Measurements from ENCODE around the gene GNA12. TPM values are rescaled to one million over a fixed set of nuclear protein-coding genes. Genes with fewer than 3 reads are reported as not detected.

Gene GNA12
- total and polyA plus RNA-seq, 10 of the 15 experiments (the other 5 are each of a cell fraction or from before 2014, with no cell fraction given) = 1.9 to 51.8 (median 12.6) TPM

- H3K36me3 ChIP-seq (ENCODE audit: control insufficient read depth in 2 of 2, insufficient read depth in 2 of 2, low read length in 1 of 2) = peaks cover 4 to 5% of the 10 kb centered on the region in 2 experiments; a peak in 3 of 4 replicates
- no peak for ATAC-seq
- peaks cover 23% of the 10 kb centered on the region for H3K4me1 ChIP-seq (ENCODE audit: control insufficient read depth, insufficient read depth, low read length)
- H3K27me3 ChIP-seq (replicated peaks in 1 of 2; ENCODE audit: control insufficient read depth in 2 of 2, insufficient read depth in 2 of 2, low read length in 1 of 2) = no peaks in the 10 kb centered on the region
- FAIRE-seq = no peak
- ChIA-PET RAD21 (ENCODE audit: unreplicated experiment) (no interaction called here), SMC1A (ENCODE audit: uncharacterized antibody, unreplicated experiment) (interaction anchor here (1.2 to 1.6 kb wide), 2 partner anchors 13 to 33 kb away, joined by 4 to 5 read pairs; no protein-coding TSS in a partner anchor), POLR2A (interaction anchor here (1.0 to 2.5 kb wide), 2 partner anchors 10 to 13 kb away, joined by 3 to 8 read pairs; no protein-coding TSS in a partner anchor), CTCF (interaction anchor here (0.6 kb wide), 1 partner anchor 10 kb away, joined by 3 read pairs; no protein-coding TSS in a partner anchor)
- no peaks in the 10 kb centered on the region for H3K9me3 ChIP-seq (replicated peaks; ENCODE audit: control insufficient read depth, insufficient read depth, low read length)
- H3K27ac ChIP-seq (ENCODE audit: control insufficient read depth, insufficient read depth) = no peak overlapping the region
- H3K79me2 ChIP-seq (ENCODE audit: control insufficient read depth, insufficient read depth, low read length) = peaks cover 5% of the 10 kb centered on the region
- DNase-seq (ENCODE audit: low read depth, low spot score) = no peak
- TF ChIP-seq, protein P1, sequence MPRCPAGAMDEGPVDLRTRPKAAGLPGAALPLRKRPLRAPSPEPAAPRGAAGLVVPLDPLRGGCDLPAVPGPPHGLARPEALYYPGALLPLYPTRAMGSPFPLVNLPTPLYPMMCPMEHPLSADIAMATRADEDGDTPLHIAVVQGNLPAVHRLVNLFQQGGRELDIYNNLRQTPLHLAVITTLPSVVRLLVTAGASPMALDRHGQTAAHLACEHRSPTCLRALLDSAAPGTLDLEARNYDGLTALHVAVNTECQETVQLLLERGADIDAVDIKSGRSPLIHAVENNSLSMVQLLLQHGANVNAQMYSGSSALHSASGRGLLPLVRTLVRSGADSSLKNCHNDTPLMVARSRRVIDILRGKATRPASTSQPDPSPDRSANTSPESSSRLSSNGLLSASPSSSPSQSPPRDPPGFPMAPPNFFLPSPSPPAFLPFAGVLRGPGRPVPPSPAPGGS (IDR thresholded peaks at IDR 0.05; ENCODE audit: borderline replicate concordance, insufficient read depth, low read depth, low read length, poor library complexity, severe bottlenecking) = peak; percentile 28
- TF ChIP-seq CREM (IDR thresholded peaks at IDR 0.05; ENCODE audit: low read depth) = no peak
- intact Hi-C loops (cut with micrococcal nuclease; ENCODE audit: unreplicated experiment) (no loop called here), in situ Hi-C loops (cut with MboI) (no loop called here)
- H3K4me3 ChIP-seq = no peak overlapping the region
- WGBS (ENCODE audit: insufficient coverage, insufficient replicate concordance, low lambda C conversion rate, missing lambda C conversion rate) = 98% methylated on average over 17 of the region's 17 CpGs
- 0 out of 2 replicates have a peak, but pooled peaks cover 3% of the 10 kb centered on the region for H4K20me1 ChIP-seq (ENCODE audit: control insufficient read depth, insufficient read depth)
- no peak overlapping the region for H2AFZ ChIP-seq (ENCODE audit: control insufficient read depth, low read depth, low read length)
- no peak overlapping the region for H3K4me2 ChIP-seq (ENCODE audit: control insufficient read depth, insufficient read depth)
- H3K9ac ChIP-seq (ENCODE audit: control insufficient read depth, insufficient read depth, low read length) = no peak overlapping the region
- BruUV-seq (replicated peaks) = no TSS peak
Measured at GRCh38 chr7:2834748-2835441, 9.2 kb downstream of the GNA12 start.
